IMR-90 (cell line): ENCODE measurements around the gene SLC25A26. TPM values are rescaled to one million over a fixed set of nuclear protein-coding genes. Genes with fewer than 3 reads are reported as not detected.
A peak's percentile ranks its signal among the peaks of the same experiment; 100 is the strongest.

Source experiments
- ATAC-seq: fragments of 200-7000 bp; cut with Tn5 transposase; 2 replicates; pipeline ENCODE4 v1.9.1; 2020; ENCODE audit warnings: low read depth, mild to moderate bottlenecking, moderate library complexity
- BruUV-seq: library from RNA; stranded (reverse); fragments of 400-500 nt; replicated peaks from 2 replicates; lab custom pipeline; 2021; lab: Mats Ljungman, UMichigan
- CTCF ChIA-PET: fragments of 300-600 bp; formaldehyde crosslinking; extraction: SDS; loops from one replicate; lab custom pipeline; 2021; ENCODE audit warnings: antibody characterized with exemption; lab: Yijun Ruan, JAX
- POLR2A ChIA-PET: fragments of 300-600 bp; sonication (Branson Sonifier 250); formaldehyde crosslinking; loops from one replicate; lab custom pipeline; 2022; ENCODE audit warnings: antibody characterized with exemption; ENCODE audit not compliant: unreplicated experiment; lab: Charles Lee
- DNase-seq: peaks from one replicate; pipeline ENCODE4 v3.0.0; 2013
- H2AFZ ChIP-seq: replicated peaks from 2 replicates; pipeline ENCODE3; 2013; ENCODE audit warnings: low read length, mild to moderate bottlenecking; ENCODE audit not compliant: poor library complexity
- H2AK5ac ChIP-seq: 2 replicates; pipeline ENCODE4 v1.6.1; 2013; ENCODE audit warnings: low read depth, low read length, inconsistent platforms
- H2AK9ac ChIP-seq: replicated peaks from 2 replicates; pipeline ENCODE3; 2013; ENCODE audit warnings: mild to moderate bottlenecking, low read depth, low read length, moderate library complexity; ENCODE audit not compliant: poor library complexity
- H2BK120ac ChIP-seq: 2 replicates; pipeline ENCODE4 v1.6.1; 2013; ENCODE audit warnings: low read depth, low read length, inconsistent platforms
- H2BK15ac ChIP-seq: 3 replicates; pipeline ENCODE4 v1.6.1; 2013; ENCODE audit warnings: low read depth, low read length, inconsistent platforms
- H2BK20ac ChIP-seq: 2 replicates; pipeline ENCODE4 v1.6.1; 2013; ENCODE audit warnings: low read depth, mild to moderate bottlenecking, inconsistent platforms, low read length, moderate library complexity
- H2BK5ac ChIP-seq: 2 replicates; pipeline ENCODE4 v1.6.1; 2013; ENCODE audit warnings: mild to moderate bottlenecking, low read depth, low read length, inconsistent platforms; ENCODE audit not compliant: poor library complexity, severe bottlenecking
- H3K14ac ChIP-seq: replicated peaks from 2 replicates; pipeline ENCODE4 v1.6.1; 2013; ENCODE audit warnings: low read depth, low read length, inconsistent platforms
- H3K18ac ChIP-seq: 2 replicates; pipeline ENCODE4 v1.6.1; 2013; ENCODE audit warnings: low read depth, low read length, control low read depth
- H3K23ac ChIP-seq: 2 replicates; pipeline ENCODE4 v1.6.1; 2013; ENCODE audit warnings: low read depth, low read length, inconsistent platforms
- H3K27ac ChIP-seq: 2 replicates; pipeline ENCODE4 v1.5.1; 2013; ENCODE audit warnings: mild to moderate bottlenecking, control low read depth, low read length; ENCODE audit not compliant: insufficient read depth
- H3K27me3 ChIP-seq: 2 replicates; pipeline ENCODE4 v1.6.1; 2013; ENCODE audit warnings: low read length; ENCODE audit not compliant: control insufficient read depth, insufficient read depth
- H3K36me3 ChIP-seq: 2 replicates; pipeline ENCODE4 v1.6.1; 2013; ENCODE audit warnings: low read length, mixed read lengths; ENCODE audit not compliant: control insufficient read depth, insufficient read depth
- H3K4ac ChIP-seq: 2 replicates; pipeline ENCODE4 v1.6.1; 2013; ENCODE audit warnings: low read depth, low read length, inconsistent platforms
- H3K4me1 ChIP-seq: 2 replicates; pipeline ENCODE4 v1.6.1; 2013; ENCODE audit warnings: low read length, mixed read lengths; ENCODE audit not compliant: control insufficient read depth, insufficient read depth
- H3K4me2 ChIP-seq: 2 replicates; pipeline ENCODE4 v1.6.1; 2013; ENCODE audit warnings: low read depth, mild to moderate bottlenecking, control low read depth, low read length, moderate library complexity
- H3K4me3 ChIP-seq: 2 replicates; pipeline ENCODE4 v1.5.1; 2013; ENCODE audit warnings: low read depth, mild to moderate bottlenecking, control low read depth, low read length, moderate library complexity; ENCODE audit not compliant: insufficient read depth
- H3K56ac ChIP-seq: 2 replicates; pipeline ENCODE4 v1.6.1; 2013; ENCODE audit warnings: low read length, inconsistent platforms; ENCODE audit not compliant: insufficient read depth; ENCODE audit errors: extremely low read depth
- H3K79me1 ChIP-seq, 2 experiments: 2 replicates each; pipeline ENCODE4 v1.6.1; 2013; ENCODE audit warnings: low read length in 2 of 2, inconsistent platforms in 1 of 2, low read depth in 1 of 2
- H3K9ac ChIP-seq: 2 replicates; pipeline ENCODE4 v1.6.1; 2013; ENCODE audit warnings: low read depth, low read length, control low read depth
- H3K9me1 ChIP-seq: 2 replicates; pipeline ENCODE4 v1.6.1; 2013; ENCODE audit warnings: low read length, inconsistent platforms; ENCODE audit not compliant: insufficient read depth
- H3K9me3 ChIP-seq: 2 replicates; pipeline ENCODE4 v1.6.1; 2013; ENCODE audit warnings: low read length; ENCODE audit not compliant: control insufficient read depth, insufficient read depth
- H4K20me1 ChIP-seq: 2 replicates; pipeline ENCODE4 v1.6.1; 2013; ENCODE audit warnings: low read length, inconsistent platforms; ENCODE audit not compliant: insufficient read depth
- H4K5ac ChIP-seq: 2 replicates; pipeline ENCODE4 v1.6.1; 2013; ENCODE audit warnings: mild to moderate bottlenecking, low read depth, low read length, control low read depth
- H4K8ac ChIP-seq, 2 experiments: 2 replicates each; pipeline ENCODE4 v1.6.1; 2013; ENCODE audit warnings: low read depth in 2 of 2, low read length in 2 of 2, control low read depth in 1 of 2, inconsistent platforms in 1 of 2
- H4K91ac ChIP-seq: 2 replicates; pipeline ENCODE4 v1.6.1; 2013; ENCODE audit warnings: low read depth, low read length, inconsistent platforms; ENCODE audit not compliant: insufficient read depth
- CEBPB ChIP-seq: IDR thresholded peaks from 2 replicates; pipeline ENCODE4 v1.6.1; 2012; ENCODE audit warnings: low read depth, low read length, improper control_type of control experiment
- CHD1 ChIP-seq: IDR thresholded peaks from 2 replicates; pipeline ENCODE4 v1.6.1; 2012; ENCODE audit warnings: low read depth, low read length, improper control_type of control experiment
- NFE2L2 ChIP-seq: fragments of 150-350 bp; IDR thresholded peaks from 2 replicates; pipeline ENCODE4 v1.6.1; 2016; ENCODE audit warnings: low read depth, mild to moderate bottlenecking, low read length
- RAD21 ChIP-seq: IDR thresholded peaks from 2 replicates; pipeline ENCODE4 v1.6.1; 2012; ENCODE audit warnings: low read length, improper control_type of control experiment
- RCOR1 ChIP-seq: IDR thresholded peaks from 2 replicates; pipeline ENCODE4 v1.6.1; 2012; ENCODE audit warnings: mild to moderate bottlenecking, low read length, improper control_type of control experiment; ENCODE audit not compliant: insufficient replicate concordance
- WGBS, 2 experiments: methylation state at CpG; one replicate each; pipeline versions ENCODE4 v1.1.5 to v1.1.7; 2013; ENCODE audit warnings: missing lambda C conversion rate in 2 of 2; ENCODE audit not compliant: insufficient read length in 1 of 2; ENCODE audit errors: extremely low coverage in 2 of 2; 5-methylcytosine and 5-hydroxymethylcytosine counted together
- dilution Hi-C: fragments of 300-500 bp; cut with HindIII; formaldehyde crosslinking; loops from one replicate; pipeline ENCODE4 v1.14.3; 2018; ENCODE audit warnings: low sequenced_read_pairs; ENCODE audit not compliant: unreplicated experiment
- in situ Hi-C: fragments of 300-500 bp; cut with MboI; formaldehyde crosslinking; loops from 3 replicates; pipeline ENCODE4 v1.14.3; 2019; ENCODE audit warnings: low sequenced_read_pairs, inconsistent platforms, mixed read lengths
- intact Hi-C: fragments of 100-400 bp; cut with micrococcal nuclease; formaldehyde crosslinking; loops from 2 replicates; pipeline ENCODE4 v1.10.0; 2022
- polyA plus RNA-seq, 3 experiments: library from polyadenylated mRNA; depleted of rRNA; stranded (reverse); fragments of >200 nt; gene quantifications; 2 replicates each; pipeline ENCODE4 v1.2.3, GENCODE V29; 2012; ENCODE audit warnings: low replicate concordance in 1 of 3
- total RNA-seq: library from RNA; depleted of rRNA; stranded (reverse); fragments of >200 nt; gene quantifications from 2 replicates; pipeline ENCODE4 v1.2.3, GENCODE V29; 2012

The SLC25A26 gene
- total and polyA plus RNA-seq, 2 of the 4 experiments (the other 2 are of a cell fraction) = 10.9 to 12.7 TPM

DNA sequence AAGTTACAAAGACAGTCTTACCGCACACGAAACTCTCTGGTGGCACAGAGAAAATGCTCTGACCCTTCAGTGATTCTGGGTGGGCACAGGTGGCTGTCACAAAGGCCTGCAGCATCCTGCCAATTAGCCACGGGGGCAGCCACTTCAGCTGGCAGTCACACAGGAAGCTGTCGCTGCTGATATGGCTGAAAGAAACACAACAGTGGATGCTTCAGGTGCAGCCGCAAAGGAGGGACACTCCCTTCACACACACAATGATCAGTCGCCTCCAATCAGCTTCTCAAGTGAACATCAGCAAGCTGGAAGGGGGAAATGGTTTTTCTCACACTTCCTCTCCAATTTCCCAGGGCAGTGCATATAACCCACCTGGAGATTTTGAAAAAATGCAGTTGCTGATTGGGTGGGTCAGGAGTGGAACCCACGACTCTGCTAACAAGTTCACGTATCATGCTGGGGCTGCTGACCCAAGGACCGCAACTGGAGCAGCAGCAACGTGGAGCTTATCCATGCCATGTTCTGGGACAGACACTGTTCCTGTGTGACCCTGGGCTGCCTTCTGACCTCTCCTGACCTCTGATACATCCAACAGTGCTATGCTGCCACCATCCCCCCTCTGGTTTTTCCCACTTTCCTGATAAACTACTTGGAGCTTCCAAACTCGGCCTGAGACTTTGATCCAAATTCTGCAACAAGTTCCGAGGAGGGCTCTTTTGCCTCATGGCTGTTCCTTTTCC is 173.4 kb downstream of the SLC25A26 start:
- Histone ChIP-seq H2BK120ac (0 out of 2 replicates have a peak overlapping the region, but pooled peaks have one; percentile 8), H4K91ac (no peak overlapping the region; the same call in 1 of the 2 replicates), H2AK5ac (no peak overlapping the region), H2AK9ac (no peak overlapping the region), H3K56ac (no peak overlapping the region), H2BK20ac (no peak overlapping the region), H3K9ac (no peak overlapping the region), H3K79me1 (peaks cover 0 to 5% of the 10 kb centered on the region in 2 experiments; a peak in 1 of 4 replicates), H3K9me1 (peaks cover 23% of the 10 kb centered on the region), H2AFZ (no peak overlapping the region), H3K9me3 (no peaks in the 10 kb centered on the region), H3K27ac (peak overlapping the region; percentile 35), H3K4me2 (no peak overlapping the region), H3K18ac (no peak overlapping the region; the same call in 1 of the 2 replicates), H4K5ac (no peak overlapping the region), H3K27me3 (no peaks in the 10 kb centered on the region), H3K36me3 (peaks cover 59% of the 10 kb centered on the region), H3K14ac (no peak overlapping the region), H3K23ac (no peak overlapping the region), H3K4me1 (peaks cover 13% of the 10 kb centered on the region), H2BK5ac (no peak overlapping the region), H4K8ac (peak overlapping the region in 1 of 2 experiments; percentile 17; a peak in 1 of 4 replicates), H4K20me1 (no peaks in the 10 kb centered on the region), H3K4me3 (no peak overlapping the region), H2BK15ac (no peak overlapping the region), H3K4ac (peak overlapping the region; percentile 18; the same call in 1 of the 2 replicates)
- ChIA-PET CTCF (interaction anchor here (1.3 kb wide), 1 partner anchor 10 kb away, joined by 4 read pairs; no protein-coding TSS in a partner anchor), POLR2A (no interaction called here)
- in situ Hi-C loops = no loop called here
- WGBS, 2 experiments = 92% methylated on average over 4 of the region's 12 CpGs; no CpG with 5 or more reads in 1 of the 2 experiments
- intact Hi-C loops = no loop called here
- dilution Hi-C loops = no loop called here
- ATAC-seq = no peak
- BruUV-seq = no TSS peak
- TF ChIP-seq NFE2L2 (no peak), RAD21 (no peak), CEBPB (no peak), CHD1 (no peak), RCOR1 (no peak)
- no peak for DNase-seq
